Measurements from ENCODE around the gene ADARB1. TPM values are rescaled to one million over a fixed set of nuclear protein-coding genes. Genes with fewer than 3 reads are reported as not detected.

The ADARB1 gene
- total and polyA plus RNA-seq, 9 of the 15 experiments (the other 6 are each of a cell fraction or from before 2014, with no cell fraction given): 6.7 to 16.0 (median 8.3) TPM

GRCh38 chr21:45244799-45245340 is 170.5 kb downstream of the ADARB1 start (continued):
- no peak for TF ChIP-seq PTRF (tag; IDR thresholded peaks at IDR 0.05)
- no peak for TF ChIP-seq NFIX (CRISPR knock-in tag; IDR thresholded peaks at IDR 0.05; ENCODE audit: low read depth)
- TF ChIP-seq FOXK1 (CRISPR knock-in tag; IDR thresholded peaks at IDR 0.05; ENCODE audit: borderline replicate concordance): no peak
- no peak for TF ChIP-seq HDAC8 (tag; IDR thresholded peaks at IDR 0.05)
- no peak for TF ChIP-seq SNIP1 (IDR thresholded peaks at IDR 0.05; ENCODE audit: low read depth)
- TF ChIP-seq ESRRA (IDR thresholded peaks at IDR 0.05; ENCODE audit: borderline replicate concordance, low read depth): no peak
- TF ChIP-seq TRIM25 (IDR thresholded peaks at IDR 0.05; ENCODE audit: borderline replicate concordance): no peak
- no peak for TF ChIP-seq CTBP1 (IDR thresholded peaks at IDR 0.05; ENCODE audit: borderline replicate concordance)
- no peak for TF ChIP-seq SAP30 (IDR thresholded peaks at IDR 0.05; ENCODE audit: borderline replicate concordance, insufficient read depth, low read depth, low read length, poor library complexity, severe bottlenecking)

All from K562 (cell line).